ENCODE results near the gene PTH2.
"Not testable (repeated sequence)": the region's sequence is repeated elsewhere in the genome, so short reads cannot be mapped to it uniquely, and the experiment has no call there.

The PTH2 gene

GRCh38 chr19:49382639-49383038, 40.6 kb downstream of the PTH2 start:
- DNase-seq (ENCODE audit: low read depth in 2 of 2): no peak

GRCh38 chr19:49380391-49380790, 42.9 kb downstream of the PTH2 start:
- DNase-seq (ENCODE audit: low read depth in 2 of 2): no peak

- no peak for DNase-seq (ENCODE audit: low read depth in 2 of 2)
Measured at GRCh38 chr19:49378512-49378911, 44.7 kb downstream of the PTH2 start.

- DNase-seq (ENCODE audit: low read depth in 2 of 2): no peak
Measured at GRCh38 chr19:49374665-49375434, 48.4 kb downstream of the PTH2 start.

- DNase-seq (ENCODE audit: low read depth in 2 of 2): not testable (repeated sequence)
Measured at GRCh38 chr19:49373174-49373573, 50.1 kb downstream of the PTH2 start.
